Measurements from ENCODE around the gene CYP46A1.

The CYP46A1 gene

GRCh38 chr14:99707420-99707819 is 23.3 kb downstream of the CYP46A1 start:
- no peak for TF ChIP-seq EZH2phosphoT487 (conservative IDR thresholded peaks at IDR 0.05; ENCODE audit: low read length)
- TF ChIP-seq, protein P1, sequence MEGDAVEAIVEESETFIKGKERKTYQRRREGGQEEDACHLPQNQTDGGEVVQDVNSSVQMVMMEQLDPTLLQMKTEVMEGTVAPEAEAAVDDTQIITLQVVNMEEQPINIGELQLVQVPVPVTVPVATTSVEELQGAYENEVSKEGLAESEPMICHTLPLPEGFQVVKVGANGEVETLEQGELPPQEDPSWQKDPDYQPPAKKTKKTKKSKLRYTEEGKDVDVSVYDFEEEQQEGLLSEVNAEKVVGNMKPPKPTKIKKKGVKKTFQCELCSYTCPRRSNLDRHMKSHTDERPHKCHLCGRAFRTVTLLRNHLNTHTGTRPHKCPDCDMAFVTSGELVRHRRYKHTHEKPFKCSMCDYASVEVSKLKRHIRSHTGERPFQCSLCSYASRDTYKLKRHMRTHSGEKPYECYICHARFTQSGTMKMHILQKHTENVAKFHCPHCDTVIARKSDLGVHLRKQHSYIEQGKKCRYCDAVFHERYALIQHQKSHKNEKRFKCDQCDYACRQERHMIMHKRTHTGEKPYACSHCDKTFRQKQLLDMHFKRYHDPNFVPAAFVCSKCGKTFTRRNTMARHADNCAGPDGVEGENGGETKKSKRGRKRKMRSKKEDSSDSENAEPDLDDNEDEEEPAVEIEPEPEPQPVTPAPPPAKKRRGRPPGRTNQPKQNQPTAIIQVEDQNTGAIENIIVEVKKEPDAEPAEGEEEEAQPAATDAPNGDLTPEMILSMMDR (IDR thresholded peaks at IDR 0.05; ENCODE audit: insufficient read depth, low read length, poor library complexity, severe bottlenecking): no peak
- Histone ChIP-seq H3K36me3 (ENCODE audit: low read length) (no peaks in the 10 kb centered on the region), H4K20me1 (ENCODE audit: low read depth, low read length) (no peaks in the 10 kb centered on the region), H3K4me3 (ENCODE audit: insufficient read depth, low read length, poor library complexity, severe bottlenecking) (no peak overlapping the region), H3K27ac (ENCODE audit: low read depth, low read length) (no peak overlapping the region), H3K9ac (ENCODE audit: low read length) (no peak overlapping the region), H3K9me2 (replicated peaks; ENCODE audit: insufficient read depth, low read length) (no peaks in the 10 kb centered on the region), H3K9me3 (ENCODE audit: insufficient read depth, low read length) (peaks cover 18% of the 10 kb centered on the region; the same call in 1 of the 2 replicates), H3K79me2 (ENCODE audit: insufficient read depth, low read length) (no peaks in the 10 kb centered on the region), H3F3A (ENCODE audit: insufficient read depth) (no peaks in the 10 kb centered on the region), H3K4me2 (ENCODE audit: low read depth, low read length, poor library complexity, severe bottlenecking) (no peak overlapping the region), H2AFZ (ENCODE audit: low read depth, low read length, severe bottlenecking) (no peak overlapping the region), H3K27me3 (ENCODE audit: low read length) (peaks cover 4% of the 10 kb centered on the region; the same call in 1 of the 2 replicates)

DNA sequence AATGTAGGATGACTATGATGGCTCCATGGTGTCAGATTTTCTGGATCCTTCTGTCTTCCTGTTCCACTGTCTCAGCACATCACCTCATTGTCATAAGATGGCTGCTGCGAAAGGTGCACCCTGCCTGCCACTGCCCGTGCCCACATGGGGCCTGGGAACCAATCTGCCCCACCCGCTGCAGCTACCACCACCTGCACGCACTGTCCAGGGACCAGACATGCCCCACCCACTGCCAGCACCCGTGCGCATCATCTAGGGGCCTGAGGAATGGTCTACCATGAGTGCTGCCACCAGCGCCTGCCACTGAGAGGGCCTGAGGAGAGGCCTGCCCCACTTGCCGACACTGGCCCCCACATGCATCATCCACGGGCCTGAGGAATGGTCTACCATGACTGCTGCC is 23.8 kb downstream of the CYP46A1 start:
- Histone ChIP-seq H4K20me1 (ENCODE audit: low read depth, low read length) (no peaks in the 10 kb centered on the region), H2AFZ (ENCODE audit: low read depth, low read length, severe bottlenecking) (no peak overlapping the region), H3K4me2 (ENCODE audit: low read depth, low read length, poor library complexity, severe bottlenecking) (no peak overlapping the region), H3K4me3 (ENCODE audit: insufficient read depth, low read length, poor library complexity, severe bottlenecking) (no peak overlapping the region), H3K79me2 (ENCODE audit: insufficient read depth, low read length) (no peaks in the 10 kb centered on the region), H3K27ac (ENCODE audit: low read depth, low read length) (no peak overlapping the region), H3K9me3 (ENCODE audit: insufficient read depth, low read length) (peaks cover 17% of the 10 kb centered on the region; the same call in 1 of the 2 replicates), H3K9me2 (replicated peaks; ENCODE audit: insufficient read depth, low read length) (no peaks in the 10 kb centered on the region), H3K27me3 (ENCODE audit: low read length) (peaks cover 2% of the 10 kb centered on the region; the same call in 1 of the 2 replicates), H3K36me3 (ENCODE audit: low read length) (no peaks in the 10 kb centered on the region), H3K9ac (ENCODE audit: low read length) (no peak overlapping the region), H3F3A (ENCODE audit: insufficient read depth) (no peaks in the 10 kb centered on the region)
- TF ChIP-seq EZH2phosphoT487 (conservative IDR thresholded peaks at IDR 0.05; ENCODE audit: low read length): no peak
- TF ChIP-seq, protein P1 (IDR thresholded peaks at IDR 0.05; ENCODE audit: insufficient read depth, low read length, poor library complexity, severe bottlenecking): no peak

- Histone ChIP-seq H2AFZ (ENCODE audit: low read depth, low read length, severe bottlenecking) (no peak overlapping the region), H3K36me3 (ENCODE audit: low read length) (no peaks in the 10 kb centered on the region)
These were observed 24.4 kb downstream of the CYP46A1 start for GRCh38 chr14:99708449-99708848.

More at GRCh38 chr14:99708449-99708848, 24.4 kb downstream of the CYP46A1 start:
- no peaks in the 10 kb centered on the region for H3F3A ChIP-seq (ENCODE audit: insufficient read depth)
- H3K9ac ChIP-seq (ENCODE audit: low read length): no peak overlapping the region
- no peak overlapping the region for H3K4me2 ChIP-seq (ENCODE audit: low read depth, low read length, poor library complexity, severe bottlenecking)
- no peaks in the 10 kb centered on the region for H4K20me1 ChIP-seq (ENCODE audit: low read depth, low read length)
- H3K27ac ChIP-seq (ENCODE audit: low read depth, low read length): no peak overlapping the region
- peaks cover 11% of the 10 kb centered on the region; the same call in 1 of the 2 replicates for H3K9me3 ChIP-seq (ENCODE audit: insufficient read depth, low read length)
- TF ChIP-seq EZH2phosphoT487 (conservative IDR thresholded peaks at IDR 0.05; ENCODE audit: low read length): no peak
- TF ChIP-seq, protein P1 (IDR thresholded peaks at IDR 0.05; ENCODE audit: insufficient read depth, low read length, poor library complexity, severe bottlenecking): no peak
- no peaks in the 10 kb centered on the region for H3K79me2 ChIP-seq (ENCODE audit: insufficient read depth, low read length)
- H3K4me3 ChIP-seq (ENCODE audit: insufficient read depth, low read length, poor library complexity, severe bottlenecking): no peak overlapping the region
- H3K9me2 ChIP-seq (replicated peaks; ENCODE audit: insufficient read depth, low read length): no peaks in the 10 kb centered on the region
- no peaks in the 10 kb centered on the region; the same call in 1 of the 2 replicates for H3K27me3 ChIP-seq (ENCODE audit: low read length)

Data from SU-DHL-6 (cell line).